H1 (cell line): ENCODE measurements around the gene AGBL4. TPM values are rescaled to one million over a fixed set of nuclear protein-coding genes. Genes with fewer than 3 reads are reported as not detected.

Experiments used
- CTCF ChIA-PET: fragments of 300-600 bp; sonication (Branson Sonifier 250); formaldehyde crosslinking; loops from one replicate; lab custom pipeline; 2021; ENCODE audit not compliant: partially characterized antibody; lab: Charles Lee
- POLR2A ChIA-PET: fragments of 300-600 bp; sonication (Branson Sonifier 250); formaldehyde crosslinking; loops from one replicate; lab custom pipeline; 2021; ENCODE audit warnings: inconsistent platforms; ENCODE audit not compliant: partially characterized antibody; lab: Charles Lee
- DNase-seq, 2 experiments: peaks; one replicate each; pipeline versions ENCODE4 v3.0.0 to v3.0.0-alpha.2; 2010 to 2022; ENCODE audit warnings: low spot score in 2 of 2, low read depth in 1 of 2, mixed read lengths in 1 of 2
- FAIRE-seq: peaks from 2 replicates; lab custom pipeline; 2011; peaks lifted over from hg19 to GRCh38; lab: Jason Lieb, UNC
- H2AFZ ChIP-seq: 2 replicates; pipeline ENCODE4 v1.8.1; 2012; ENCODE audit warnings: low read length, inconsistent platforms
- H2AK5ac ChIP-seq: 2 replicates; pipeline ENCODE4 v1.6.1; 2013; ENCODE audit warnings: low read depth, low read length
- H2BK120ac ChIP-seq: replicated peaks from 2 replicates; pipeline ENCODE3; 2013; ENCODE audit warnings: low read depth, low read length, inconsistent platforms
- H2BK12ac ChIP-seq: 2 replicates; pipeline ENCODE4 v1.6.1; 2013; ENCODE audit warnings: low read depth, low read length
- H2BK15ac ChIP-seq: 2 replicates; pipeline ENCODE4 v1.6.1; 2013; ENCODE audit warnings: low read length
- H2BK20ac ChIP-seq: 2 replicates; pipeline ENCODE4 v1.6.1; 2013; ENCODE audit warnings: low read length
- H2BK5ac ChIP-seq: 2 replicates; pipeline ENCODE4 v1.6.1; 2013; ENCODE audit warnings: low read depth, low read length
- H3K14ac ChIP-seq: 2 replicates; pipeline ENCODE4 v1.6.1; 2013; ENCODE audit warnings: inconsistent platforms; ENCODE audit not compliant: insufficient read length
- H3K18ac ChIP-seq: 2 replicates; pipeline ENCODE4 v1.6.1; 2013; ENCODE audit warnings: low read length; ENCODE audit errors: extremely low read depth
- H3K23ac ChIP-seq: 2 replicates; pipeline ENCODE4 v1.6.1; 2013; ENCODE audit warnings: inconsistent platforms; ENCODE audit not compliant: insufficient read length
- H3K23me2 ChIP-seq: 2 replicates; pipeline ENCODE4 v1.6.1; 2013; ENCODE audit warnings: low read depth, low read length
- H3K27ac ChIP-seq: 2 replicates; pipeline ENCODE4 v1.6.1; 2011; ENCODE audit warnings: low read depth, low read length, inconsistent platforms
- H3K27me3 ChIP-seq, 4 experiments: replicated peaks in 1 of 4; 1 replicate in 1 of 4; 2 replicates in 3 of 4; pipeline versions ENCODE4 v1.6.1 to v1.8.1; 2011 to 2013; ENCODE audit warnings: low read length in 3 of 4, mild to moderate bottlenecking in 3 of 4, inconsistent platforms in 2 of 4, mixed read lengths in 2 of 4, moderate library complexity in 1 of 4; ENCODE audit not compliant: control insufficient read depth in 3 of 4, insufficient read depth in 3 of 4; ENCODE audit errors: extremely low read depth in 1 of 4
- H3K36me3 ChIP-seq, 4 experiments: 2 replicates each; pipeline versions ENCODE4 v1.6.1 to v1.8.1; 2011 to 2013; ENCODE audit warnings: mild to moderate bottlenecking in 4 of 4, low read length in 3 of 4, moderate library complexity in 2 of 4, control low read depth in 1 of 4, inconsistent platforms in 1 of 4; ENCODE audit not compliant: insufficient read depth in 4 of 4, control insufficient read depth in 2 of 4
- H3K4ac ChIP-seq: replicated peaks from 2 replicates; pipeline ENCODE3; 2013; ENCODE audit warnings: low read length, low read depth, mixed read lengths, inconsistent platforms; ENCODE audit not compliant: insufficient read length
- H3K4me1 ChIP-seq, 4 experiments: replicated peaks in 1 of 4; 1 replicate in 1 of 4; 2 replicates in 3 of 4; pipeline versions ENCODE4 v1.6.1 to v1.8.1; 2011 to 2013; ENCODE audit warnings: low read length in 3 of 4, inconsistent platforms in 2 of 4, mixed read lengths in 1 of 4; ENCODE audit not compliant: insufficient read depth in 4 of 4, control insufficient read depth in 3 of 4
- H3K4me2 ChIP-seq, 2 experiments: 2 replicates each; pipeline versions ENCODE4 v1.6.1 to v1.8.1; 2011 to 2013; ENCODE audit warnings: low read depth in 2 of 2, low read length in 2 of 2, control low read depth in 1 of 2, inconsistent platforms in 1 of 2, mild to moderate bottlenecking in 1 of 2; ENCODE audit not compliant: insufficient read depth in 1 of 2
- H3K4me3 ChIP-seq, 4 experiments: fragments of 200-600, 300-600 bp in 1 of 4; sonication (generic), shearing (Covaris generic), sonication (Bioruptor Twin) in 1 of 4; 2 replicates each; pipeline versions ENCODE4 v1.5.1 to v1.8.1; 2011 to 2016; ENCODE audit warnings: low read length in 4 of 4, low read depth in 3 of 4, control low read depth in 2 of 4, inconsistent platforms in 2 of 4, mild to moderate bottlenecking in 2 of 4, mixed read lengths in 1 of 4, moderate library complexity in 1 of 4; ENCODE audit not compliant: insufficient read depth in 2 of 4; ENCODE audit errors: extremely low read depth in 1 of 4
- H3K56ac ChIP-seq: replicated peaks from 2 replicates; pipeline ENCODE3; 2013; ENCODE audit warnings: low read depth, mild to moderate bottlenecking, mixed read lengths, low read length, inconsistent platforms; ENCODE audit not compliant: insufficient read length
- H3K79me1 ChIP-seq: 2 replicates; pipeline ENCODE4 v1.6.1; 2013; ENCODE audit warnings: low read depth, low read length, control low read depth
- H3K79me2 ChIP-seq, 2 experiments: 2 replicates each; pipeline versions ENCODE4 v1.6.1 to v1.8.1; 2012 to 2013; ENCODE audit warnings: low read length in 2 of 2, mild to moderate bottlenecking in 2 of 2, inconsistent platforms in 1 of 2; ENCODE audit not compliant: insufficient read depth in 2 of 2, control insufficient read depth in 1 of 2
- H3K9ac ChIP-seq, 4 experiments: replicated peaks in 1 of 4; 1 replicate in 1 of 4; 2 replicates in 3 of 4; pipeline versions ENCODE4 v1.6.1 to v1.8.1; 2011 to 2013; ENCODE audit warnings: low read depth in 3 of 4, low read length in 3 of 4, control low read depth in 2 of 4, mild to moderate bottlenecking in 2 of 4, moderate library complexity in 2 of 4, inconsistent platforms in 1 of 4; ENCODE audit errors: extremely low read depth in 1 of 4
- H3K9me3 ChIP-seq, 2 experiments: 2 replicates each; pipeline versions ENCODE4 v1.6.1 to v1.8.1; 2012 to 2013; ENCODE audit warnings: mild to moderate bottlenecking in 2 of 2, moderate library complexity in 2 of 2, control low read depth in 1 of 2, inconsistent platforms in 1 of 2, low read depth in 1 of 2, low read length in 1 of 2, mixed read lengths in 1 of 2; ENCODE audit not compliant: insufficient read depth in 2 of 2
- H4K20me1 ChIP-seq, 2 experiments: replicated peaks in 1 of 2; 2 replicates each; pipeline versions ENCODE3 to v1.8.1; 2011 to 2013; ENCODE audit warnings: inconsistent platforms in 2 of 2, low read length in 2 of 2, mild to moderate bottlenecking in 1 of 2; ENCODE audit not compliant: insufficient read depth in 2 of 2, control insufficient read depth in 1 of 2
- H4K5ac ChIP-seq: 2 replicates; pipeline ENCODE4 v1.6.1; 2013; ENCODE audit warnings: low read length, low read depth, mixed read lengths, inconsistent platforms; ENCODE audit not compliant: insufficient read length
- H4K8ac ChIP-seq: 2 replicates; pipeline ENCODE4 v1.8.0; 2013; ENCODE audit warnings: mild to moderate bottlenecking, moderate library complexity, low read length, inconsistent platforms; ENCODE audit not compliant: insufficient read depth; ENCODE audit errors: extremely low read depth
- H4K91ac ChIP-seq: replicated peaks from 2 replicates; pipeline ENCODE3; 2013; ENCODE audit warnings: low read length, mixed read lengths, inconsistent platforms; ENCODE audit not compliant: insufficient read length
- BACH1 ChIP-seq: IDR thresholded peaks from 2 replicates; pipeline ENCODE4 v1.6.1; 2012; ENCODE audit warnings: low read length, improper control_type of control experiment
- CEBPB ChIP-seq: IDR thresholded peaks from 2 replicates; pipeline ENCODE4 v1.6.1; 2012; ENCODE audit warnings: low read depth, low read length
- CHD2 ChIP-seq: IDR thresholded peaks from 2 replicates; pipeline ENCODE4 v1.6.1; 2012; ENCODE audit warnings: low read length, improper control_type of control experiment
- GTF2F1 ChIP-seq: IDR thresholded peaks from 2 replicates; pipeline ENCODE4 v1.6.1; 2012; ENCODE audit warnings: low read depth, low read length, improper control_type of control experiment, borderline replicate concordance
- JUND ChIP-seq: IDR thresholded peaks from 2 replicates; pipeline ENCODE4 v1.6.1; 2011; ENCODE audit warnings: mild to moderate bottlenecking, improper control_type of control experiment, low read length
- MAFK ChIP-seq: IDR thresholded peaks from 2 replicates; pipeline ENCODE4 v1.6.1; 2012; ENCODE audit warnings: low read depth, mild to moderate bottlenecking, improper control_type of control experiment, low read length
- MAX ChIP-seq: IDR thresholded peaks from 2 replicates; pipeline ENCODE4 v1.6.1; 2012; ENCODE audit warnings: inconsistent platforms
- POLR2AphosphoS5 ChIP-seq: IDR thresholded peaks from 2 replicates; pipeline ENCODE4 v1.6.1; 2011; ENCODE audit warnings: low read depth, low read length
- RXRA ChIP-seq: IDR thresholded peaks from 2 replicates; pipeline ENCODE4 v1.6.1; 2011; ENCODE audit warnings: low read depth, mild to moderate bottlenecking, low read length, moderate library complexity; ENCODE audit not compliant: insufficient read depth
- TAF1 ChIP-seq: IDR thresholded peaks from 2 replicates; pipeline ENCODE4 v1.6.1; 2011; ENCODE audit warnings: mild to moderate bottlenecking, low read depth, low read length
- ZNF274 ChIP-seq: IDR thresholded peaks from 2 replicates; pipeline ENCODE4 v1.7.0; 2012; ENCODE audit warnings: low read length, borderline replicate concordance; ENCODE audit errors: extremely low read depth
- WGBS, 2 experiments: shearing (Covaris generic) in 1 of 2; methylation state at CpG; one replicate each; pipeline versions ENCODE4 v1.1.6 to v1.1.7; 2013 to 2015; ENCODE audit warnings: low lambda C conversion rate in 2 of 2, mixed read lengths in 2 of 2, inconsistent platforms in 1 of 2, low coverage in 1 of 2, missing lambda C conversion rate in 1 of 2; ENCODE audit not compliant: insufficient replicate concordance in 2 of 2, insufficient coverage in 1 of 2, insufficient read length in 1 of 2; ENCODE audit errors: extremely low coverage in 1 of 2, missing lambda C conversion rate in 1 of 2; 5-methylcytosine and 5-hydroxymethylcytosine counted together
- polyA plus RNA-seq, 7 experiments: library from polyadenylated mRNA; depleted of rRNA in 3 of 7; stranded (reverse) in 5 of 7; unstranded in 2 of 7; fragments of >200 nt in 5 of 7; fragments of 200-250 nt in 2 of 7; gene quantifications; 1 replicate in 5 of 7; 2 replicates in 1 of 7; 4 replicates in 1 of 7; pipeline versions ENCODE4 v1.2.1 to v1.2.3, GENCODE V29; 2011 to 2013; ENCODE audit warnings: missing spikeins in 2 of 7, mixed read lengths in 2 of 7
- total RNA-seq: library from RNA; stranded (reverse); fragmentation: NEBNext Ultra II Directional; extraction: Animal tissue kit (Norgen Biotek cat#: 25700); gene quantifications from 2 replicates; pipeline ENCODE4 v1.2.1, GENCODE V29; 2021
- TF ChIP-seq, protein P1 (sequence below): IDR thresholded peaks from 2 replicates; pipeline ENCODE4 v1.6.1; 2011; ENCODE audit warnings: low read length, improper control_type of control experiment

AGBL4 gene
- total and polyA plus RNA-seq, 2 of the 8 experiments (the other 6 are each of a cell fraction or from before 2014, with no cell fraction given) = 0.41 to 0.45 TPM

- Histone ChIP-seq H4K20me1 (no peaks in the 10 kb centered on the region), H3K4ac (no peak overlapping the region), H2BK15ac (no peak overlapping the region; the same call in 1 of the 2 replicates), H4K8ac (no peak overlapping the region; the same call in 1 of the 2 replicates), H3K23me2 (peaks cover 12% of the 10 kb centered on the region; the same call in 1 of the 2 replicates), H3K36me3 (no peaks in the 10 kb centered on the region), H3K27ac (no peak overlapping the region), H2BK20ac (no peak overlapping the region), H3K79me1 (0 out of 2 replicates have a peak, but pooled peaks cover 2% of the 10 kb centered on the region), H3K9ac (peak overlapping the region in 3 of 4 experiments; percentile 24 to 85 (median 44); a peak in 4 of 7 replicates), H3K4me1 (peaks cover 0 to 4% (median 2%) of the 10 kb centered on the region in 4 experiments; a peak in 2 of 7 replicates), H3K9me3 (no peaks in the 10 kb centered on the region), H2BK120ac (peak overlapping the region; percentile 30), H2BK12ac (0 out of 2 replicates have a peak overlapping the region, but pooled peaks have one; percentile 50), H3K4me3 (peak overlapping the region; percentile 69 to 92 (median 79)), H3K23ac (no peak overlapping the region), H2AFZ (peak overlapping the region; percentile 98), H4K91ac (peak overlapping the region; percentile 85), H3K27me3 (no peaks in the 10 kb centered on the region), H3K14ac (no peak overlapping the region), H3K4me2 (peak overlapping the region; percentile 73 to 98), H4K5ac (peak overlapping the region; percentile 32), H3K56ac (peak overlapping the region; percentile 75), H2AK5ac (no peak overlapping the region), H2BK5ac (no peak overlapping the region), H3K79me2 (0 out of 4 replicates have a peak, but pooled peaks cover 0 to 3% of the 10 kb centered on the region in 2 experiments), H3K18ac (peak overlapping the region; percentile 26; the same call in 1 of the 2 replicates)
- ChIA-PET CTCF (no interaction called here), POLR2A (no interaction called here)
- 13% methylated on average over 11 of the region's 17 CpGs; no CpG with 5 or more reads in 1 of the 2 experiments for WGBS, 2 experiments
- FAIRE-seq (no peak), DNase-seq (peak in 1 of 2 experiments; percentile 46)
- TF ChIP-seq CHD2 (no peak), ZNF274 (no peak), MAFK (no peak), CEBPB (no peak), BACH1 (no peak), POLR2AphosphoS5 (no peak), TAF1 (peak; percentile 42; the same call in 1 of the 2 replicates), RXRA (no peak), MAX (no peak), JUND (no peak), GTF2F1 (no peak)
- TF ChIP-seq, protein P1, sequence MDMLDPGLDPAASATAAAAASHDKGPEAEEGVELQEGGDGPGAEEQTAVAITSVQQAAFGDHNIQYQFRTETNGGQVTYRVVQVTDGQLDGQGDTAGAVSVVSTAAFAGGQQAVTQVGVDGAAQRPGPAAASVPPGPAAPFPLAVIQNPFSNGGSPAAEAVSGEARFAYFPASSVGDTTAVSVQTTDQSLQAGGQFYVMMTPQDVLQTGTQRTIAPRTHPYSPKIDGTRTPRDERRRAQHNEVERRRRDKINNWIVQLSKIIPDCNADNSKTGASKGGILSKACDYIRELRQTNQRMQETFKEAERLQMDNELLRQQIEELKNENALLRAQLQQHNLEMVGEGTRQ = no peak
Observed at GRCh38 chr1:48777219-48777895, 1246.4 kb downstream of the AGBL4 start.
